GM21447 (cell line): ENCODE results near the gene C1QTNF8.
"Not testable (repeated sequence)": the region's sequence is repeated elsewhere in the genome, so short reads cannot be mapped to it uniquely, and the experiment has no call there.

Experiments
- ATAC-seq: cut with Tn5 transposase; IDR thresholded peaks from one replicate; pipeline ENCODE4 v1.9.1; 2021; ENCODE audit not compliant: unreplicated experiment

The C1QTNF8 gene

GRCh38 chr16:1094601-1095449, 1.2 kb downstream of the C1QTNF8 start:
- ATAC-seq: no peak

GRCh38 chr16:1094124-1094479, 1.9 kb downstream of the C1QTNF8 start:
- no peak for ATAC-seq

GRCh38 chr16:1093284-1094123, 2.5 kb downstream of the C1QTNF8 start:
- no peak for ATAC-seq

- not testable (repeated sequence) for ATAC-seq
Observed at GRCh38 chr16:1092685-1093283, 3.3 kb downstream of the C1QTNF8 start.

GRCh38 chr16:1091992-1092552, 4.0 kb downstream of the C1QTNF8 start:
- no peak for ATAC-seq

- no peak for ATAC-seq
Observed at GRCh38 chr16:1090620-1091587, 5.1 kb downstream of the C1QTNF8 start.

- no peak for ATAC-seq
Observed at GRCh38 chr16:1089822-1090619, 6.0 kb downstream of the C1QTNF8 start.

GRCh38 chr16:1089439-1089821, 6.6 kb downstream of the C1QTNF8 start:
- ATAC-seq: no peak

- no peak for ATAC-seq
Observed at GRCh38 chr16:1088295-1089170, 7.5 kb downstream of the C1QTNF8 start.

- not testable (repeated sequence) for ATAC-seq
Observed at GRCh38 chr16:1086443-1086842, 9.6 kb downstream of the C1QTNF8 start.

GRCh38 chr16:1084971-1085370, 11.1 kb downstream of the C1QTNF8 start:
- ATAC-seq: no peak

- no peak for ATAC-seq
Observed at GRCh38 chr16:1082952-1083675, 12.9 kb downstream of the C1QTNF8 start.

GRCh38 chr16:1082266-1082951, 13.6 kb downstream of the C1QTNF8 start:
- ATAC-seq: no peak

GRCh38 chr16:1081734-1082265, 14.2 kb downstream of the C1QTNF8 start:
- ATAC-seq: no peak

GRCh38 chr16:1080801-1081733, 15.0 kb downstream of the C1QTNF8 start:
- ATAC-seq: no peak
